ENCODE measurements around the gene SH3PXD2B. TPM values are rescaled to one million over a fixed set of nuclear protein-coding genes. Genes with fewer than 3 reads are reported as not detected.

Gene SH3PXD2B
- total RNA-seq, 2 experiments from 2014 or later = 0.10 TPM; not detected in 1

DNA sequence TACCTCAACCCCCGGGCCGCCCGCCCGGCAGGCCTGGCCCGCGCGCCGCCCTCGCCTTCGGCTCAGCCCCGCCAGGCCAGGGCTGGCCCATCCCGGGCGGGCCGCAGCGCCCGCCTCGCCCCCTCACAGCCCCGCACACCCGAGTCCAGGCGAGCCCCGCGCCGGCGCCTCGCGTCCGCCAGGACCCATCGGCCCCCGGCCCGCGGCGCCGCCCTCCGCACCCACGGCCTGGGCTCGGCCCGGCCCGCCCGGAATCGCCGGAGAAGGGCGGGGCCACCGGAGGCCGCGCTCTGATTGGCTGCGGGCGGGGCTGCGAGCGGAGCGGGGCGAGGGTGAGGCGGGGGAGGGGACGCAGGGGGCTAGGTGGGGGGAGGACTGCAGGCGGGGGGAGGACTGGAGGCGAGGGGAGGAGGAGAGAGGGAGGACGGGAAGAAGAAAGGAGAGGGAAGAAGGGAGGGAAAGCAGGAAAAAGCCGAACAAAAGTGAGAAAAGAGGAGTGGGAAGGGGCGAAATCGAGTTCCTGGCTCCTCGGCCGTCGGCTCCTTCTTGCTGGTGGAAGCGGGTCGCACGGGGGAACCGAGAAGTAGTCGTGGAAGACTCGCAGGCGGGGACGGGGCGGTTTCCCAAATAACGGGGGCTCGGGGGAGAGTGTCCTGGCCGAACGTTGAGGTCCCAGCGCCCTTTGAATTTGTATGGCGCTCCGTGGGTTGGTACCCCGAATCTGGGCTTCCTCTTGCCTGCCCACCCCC is 170.3 kb downstream of the SH3PXD2B start:
- peak overlapping the region; percentile 16 for H3K27ac ChIP-seq (ENCODE audit: low read depth, low read length, poor library complexity, severe bottlenecking)
- peak overlapping the region; percentile 96 for H2AFZ ChIP-seq (ENCODE audit: low read length)
- H3K9me2 ChIP-seq (ENCODE audit: insufficient read depth, low read length) = no peaks in the 10 kb centered on the region
- no TSS peak for BruUV-seq (replicated peaks)
- no peak for TF ChIP-seq EZH2phosphoT487 (IDR thresholded peaks at IDR 0.05; ENCODE audit: borderline replicate concordance, low read depth, low read length)
- TF ChIP-seq, protein P1, sequence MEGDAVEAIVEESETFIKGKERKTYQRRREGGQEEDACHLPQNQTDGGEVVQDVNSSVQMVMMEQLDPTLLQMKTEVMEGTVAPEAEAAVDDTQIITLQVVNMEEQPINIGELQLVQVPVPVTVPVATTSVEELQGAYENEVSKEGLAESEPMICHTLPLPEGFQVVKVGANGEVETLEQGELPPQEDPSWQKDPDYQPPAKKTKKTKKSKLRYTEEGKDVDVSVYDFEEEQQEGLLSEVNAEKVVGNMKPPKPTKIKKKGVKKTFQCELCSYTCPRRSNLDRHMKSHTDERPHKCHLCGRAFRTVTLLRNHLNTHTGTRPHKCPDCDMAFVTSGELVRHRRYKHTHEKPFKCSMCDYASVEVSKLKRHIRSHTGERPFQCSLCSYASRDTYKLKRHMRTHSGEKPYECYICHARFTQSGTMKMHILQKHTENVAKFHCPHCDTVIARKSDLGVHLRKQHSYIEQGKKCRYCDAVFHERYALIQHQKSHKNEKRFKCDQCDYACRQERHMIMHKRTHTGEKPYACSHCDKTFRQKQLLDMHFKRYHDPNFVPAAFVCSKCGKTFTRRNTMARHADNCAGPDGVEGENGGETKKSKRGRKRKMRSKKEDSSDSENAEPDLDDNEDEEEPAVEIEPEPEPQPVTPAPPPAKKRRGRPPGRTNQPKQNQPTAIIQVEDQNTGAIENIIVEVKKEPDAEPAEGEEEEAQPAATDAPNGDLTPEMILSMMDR (conservative IDR thresholded peaks at IDR 0.05; ENCODE audit: low read length) = no peak
- CTCF ChIA-PET (ENCODE audit: unreplicated experiment) = no interaction called here
- POLR2A ChIA-PET = interaction anchor here (1.5 kb wide), 1 partner anchor 97 kb away, joined by 4 read pairs; no protein-coding TSS in a partner anchor
- peaks cover 10% of the 10 kb centered on the region; the same call in 1 of the 2 replicates for H4K20me1 ChIP-seq (ENCODE audit: insufficient read depth, low read length)
- intact Hi-C loops (cut with micrococcal nuclease; ENCODE audit: unreplicated experiment) = loop anchor here (2.0 to 5.0 kb wide), 3 partner anchors 95 to 277 kb away; partner anchors contain the start of genes FBXW11 and STK10
- peaks cover 39% of the 10 kb centered on the region for H3K79me2 ChIP-seq (ENCODE audit: insufficient read depth, low read depth, low read length)
- 0 out of 2 replicates have a peak, but pooled peaks cover 6% of the 10 kb centered on the region for H3K36me3 ChIP-seq (ENCODE audit: insufficient read depth, low read length)
- no peaks in the 10 kb centered on the region for H3K9me3 ChIP-seq (ENCODE audit: low read length)
- peak; percentile 87 for DNase-seq (ENCODE audit: low spot score)
- H3K4me2 ChIP-seq (ENCODE audit: low read length) = peak overlapping the region; percentile 92
- H3K4me3 ChIP-seq (ENCODE audit: low read depth, low read length, poor library complexity, severe bottlenecking) = peak overlapping the region; percentile 94
- H3K4me1 ChIP-seq (ENCODE audit: insufficient read depth, low read length, poor library complexity, severe bottlenecking) = peaks cover 25% of the 10 kb centered on the region

DNA sequence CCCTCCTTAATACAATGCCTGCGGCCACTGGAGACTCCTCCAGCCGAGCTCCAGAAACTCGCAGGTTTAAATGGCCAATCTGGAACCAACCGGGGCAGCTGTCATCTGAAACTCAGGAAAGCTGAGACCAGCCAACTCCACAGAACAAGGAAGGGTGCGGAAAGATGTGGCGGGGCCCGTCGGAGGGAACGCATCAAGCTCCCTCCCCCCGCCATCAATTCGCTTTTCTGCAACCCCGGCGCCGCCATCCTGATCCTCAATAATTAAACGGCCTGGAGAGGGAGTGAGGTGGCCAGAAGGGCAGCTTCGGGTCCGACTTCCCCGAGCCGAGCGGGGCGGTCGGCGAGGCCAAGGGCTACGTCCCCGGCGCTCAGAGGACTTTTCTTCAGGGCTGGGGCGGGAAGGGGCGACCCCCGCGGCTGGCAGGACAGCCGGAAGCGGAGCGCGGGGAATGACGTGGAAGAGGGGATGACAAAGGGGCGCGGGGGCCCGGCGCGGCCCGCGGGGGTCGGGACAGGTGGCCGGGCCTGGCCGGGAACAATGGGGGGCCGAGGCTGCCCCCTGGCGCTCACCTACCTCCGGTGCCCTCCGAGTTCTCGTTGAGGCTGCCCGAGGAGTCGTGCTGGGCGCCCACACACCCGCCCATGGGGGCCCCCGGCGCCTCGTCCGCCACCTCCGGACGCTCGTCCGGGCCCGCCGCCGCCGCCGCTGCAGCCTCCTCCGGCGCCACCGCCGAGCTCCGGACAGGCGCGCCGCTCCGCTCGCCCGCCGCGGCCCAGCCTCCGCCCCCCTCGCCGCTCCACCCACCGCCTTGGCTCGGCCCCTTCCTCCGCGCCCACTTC is 171.1 kb downstream of the SH3PXD2B start, which contains the start of gene UBTD2:
Gene UBTD2 (minus strand): TSS at position 745 of the 842 bp plus-strand sequence. CDS start 99 bp downstream, at position 646.
- BruUV-seq (replicated peaks) = no TSS peak
- POLR2A ChIA-PET = interaction anchor here (0.8 to 1.5 kb wide), 7 partner anchors 9 to 277 kb away, joined by 3 to 4 read pairs (median 3); partner anchors contain the start of gene FBXW11
- peak within 1 kb of the TSS; percentile 94 for H3K4me3 ChIP-seq (ENCODE audit: low read depth, low read length, poor library complexity, severe bottlenecking)
- H3K4me2 ChIP-seq (ENCODE audit: low read length) = peak within 1 kb of the TSS; percentile 92
- H3K27ac ChIP-seq (ENCODE audit: low read depth, low read length, poor library complexity, severe bottlenecking) = peak within 1 kb of the TSS; percentile 44
- H3K79me2 ChIP-seq (ENCODE audit: insufficient read depth, low read depth, low read length) = peaks cover 42% of the 10 kb centered on the region
- no peak for TF ChIP-seq EZH2phosphoT487 (IDR thresholded peaks at IDR 0.05; ENCODE audit: borderline replicate concordance, low read depth, low read length)
- TF ChIP-seq, protein P1 (conservative IDR thresholded peaks at IDR 0.05; ENCODE audit: low read length) = peak; percentile 67; the same call in 1 of the 2 replicates
- DNase-seq (ENCODE audit: low spot score) = peak; percentile 82
- peaks cover 10% of the 10 kb centered on the region; the same call in 1 of the 2 replicates for H4K20me1 ChIP-seq (ENCODE audit: insufficient read depth, low read length)
- H3K9me3 ChIP-seq (ENCODE audit: low read length) = no peaks in the 10 kb centered on the region
- H3K36me3 ChIP-seq (ENCODE audit: insufficient read depth, low read length) = peaks cover 11% of the 10 kb centered on the region
- no peaks in the 10 kb centered on the region for H3K9me2 ChIP-seq (ENCODE audit: insufficient read depth, low read length)
- H3K4me1 ChIP-seq (ENCODE audit: insufficient read depth, low read length, poor library complexity, severe bottlenecking) = peaks cover 25% of the 10 kb centered on the region
- intact Hi-C loops (cut with micrococcal nuclease; ENCODE audit: unreplicated experiment) = loop anchor here (2.0 to 5.0 kb wide), 2 partner anchors 94 to 276 kb away; partner anchors contain the start of genes FBXW11 and STK10
- H2AFZ ChIP-seq (ENCODE audit: low read length) = peak within 1 kb of the TSS; percentile 96
- CTCF ChIA-PET (ENCODE audit: unreplicated experiment) = interaction anchor here (0.8 kb wide), 2 partner anchors 96 to 372 kb away, joined by 3 read pairs; no protein-coding TSS in a partner anchor
